Fibroblast of skin of left quadriceps (primary cell): ENCODE data around the gene SEC14L1.
"Not testable (repeated sequence)": the region's sequence is repeated elsewhere in the genome, so short reads cannot be mapped to it uniquely, and the experiment has no call there.

Source experiments
- DNase-seq, 2 experiments: peaks; one replicate each; pipeline ENCODE4 v3.0.0-alpha.2; 2013; ENCODE audit warnings: low read depth in 2 of 2

The SEC14L1 gene

DNA sequence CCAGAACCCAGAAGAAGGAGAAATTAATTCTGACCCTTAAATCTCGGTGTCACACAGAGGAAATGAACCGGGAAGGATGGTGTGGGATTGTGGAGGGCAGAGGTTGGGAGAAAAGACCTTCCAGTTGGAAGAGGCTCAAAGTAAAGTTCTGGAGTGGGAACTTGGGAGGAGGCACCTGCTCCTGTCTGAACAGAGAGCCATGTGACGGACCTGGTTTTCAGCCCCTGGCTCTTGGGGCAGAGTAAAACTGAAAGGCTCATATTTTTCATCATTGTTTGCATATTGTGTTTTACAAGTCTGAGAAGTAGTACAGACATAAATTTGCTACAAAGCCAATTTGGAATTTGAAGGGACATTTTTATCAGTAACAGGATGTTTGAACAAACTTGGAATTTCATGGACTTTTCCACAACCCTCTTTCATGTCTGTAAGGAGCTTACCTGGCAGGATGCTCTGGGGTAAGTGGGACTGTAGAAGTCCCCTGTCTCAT is 24.4 kb upstream of the SEC14L1 start:
- DNase-seq, result no peak

DNA sequence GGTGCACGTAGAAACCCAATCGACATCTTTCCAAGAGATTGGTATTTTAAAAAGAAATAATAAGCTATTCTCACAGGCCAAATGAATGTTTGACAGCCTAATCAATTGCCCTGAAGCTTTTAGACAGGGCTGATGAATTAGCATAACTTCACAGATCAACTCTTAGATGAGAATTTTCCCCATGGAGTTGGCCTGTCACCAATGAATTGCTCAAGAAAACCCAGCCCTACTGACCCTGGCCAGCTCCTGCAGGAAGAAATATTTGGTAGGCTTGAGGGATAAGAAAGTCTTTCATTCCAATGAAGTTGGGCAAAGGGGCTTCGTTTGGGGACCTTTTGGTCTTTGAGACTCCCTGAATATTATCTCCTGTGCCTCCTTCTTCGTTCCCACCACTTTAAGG is 23.4 kb upstream of the SEC14L1 start:
- DNase-seq, result no peak

DNA sequence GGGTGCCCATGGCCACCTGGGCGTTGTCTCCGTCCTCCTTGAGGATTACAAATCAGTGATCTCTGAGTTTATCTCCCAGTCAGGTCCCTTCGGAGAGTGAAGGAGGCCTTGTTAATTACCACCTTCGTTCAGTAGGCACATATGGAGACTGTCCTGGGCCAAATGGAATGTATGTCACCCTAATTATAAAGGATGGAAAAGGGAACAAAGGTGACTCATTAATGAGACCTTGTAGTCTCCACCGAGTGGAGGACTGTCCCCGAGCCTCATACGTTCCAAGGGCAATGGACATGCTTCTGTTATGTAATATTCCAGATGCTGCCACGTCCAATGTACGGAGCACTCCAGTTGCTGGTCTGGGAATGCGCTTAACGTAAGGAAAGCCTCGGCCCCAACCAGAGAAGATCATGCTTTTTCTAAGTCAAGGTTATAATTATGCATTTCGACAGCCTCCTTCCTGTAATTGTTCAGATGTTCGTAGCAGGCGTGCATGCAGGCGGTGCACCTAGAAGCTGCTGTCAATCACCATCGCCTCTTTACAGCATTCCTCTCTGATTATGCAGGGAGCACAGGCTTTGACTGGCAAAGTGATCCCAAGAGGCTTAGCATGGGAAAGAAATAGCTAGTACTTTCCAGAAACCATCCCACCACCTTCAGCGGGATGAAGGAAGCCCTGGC is 22.4 kb upstream of the SEC14L1 start:
- no peak for DNase-seq

DNA sequence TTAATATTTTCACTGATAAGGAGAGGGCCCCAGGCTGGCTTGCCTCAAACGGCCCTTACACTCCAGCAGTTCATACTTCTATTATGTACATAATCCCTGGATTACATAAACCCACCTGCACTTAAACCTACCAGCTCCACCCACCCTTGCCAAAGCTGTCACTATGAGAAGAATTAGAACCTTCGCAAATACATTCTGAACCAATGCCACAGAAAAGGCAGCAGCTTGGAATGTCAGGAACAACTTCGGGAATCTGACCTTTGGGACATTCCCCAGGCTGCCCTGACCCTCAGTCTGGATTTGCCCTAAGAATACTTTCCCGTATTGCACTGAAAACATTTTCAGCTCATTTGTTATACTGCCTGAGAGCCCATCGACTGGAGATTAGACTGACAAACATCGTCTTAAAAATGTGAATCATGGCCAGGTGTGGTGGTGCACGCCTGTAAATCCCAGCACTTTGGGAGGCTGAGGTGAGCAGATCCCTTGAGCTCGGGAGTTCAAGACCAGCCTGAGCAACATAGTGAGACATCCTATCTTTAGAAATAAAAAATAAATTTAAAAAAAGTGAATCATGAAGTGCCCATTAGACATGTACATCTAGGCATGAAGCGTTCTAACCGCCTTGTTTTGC is 21.0 kb upstream of the SEC14L1 start:
- no peak for DNase-seq

DNA sequence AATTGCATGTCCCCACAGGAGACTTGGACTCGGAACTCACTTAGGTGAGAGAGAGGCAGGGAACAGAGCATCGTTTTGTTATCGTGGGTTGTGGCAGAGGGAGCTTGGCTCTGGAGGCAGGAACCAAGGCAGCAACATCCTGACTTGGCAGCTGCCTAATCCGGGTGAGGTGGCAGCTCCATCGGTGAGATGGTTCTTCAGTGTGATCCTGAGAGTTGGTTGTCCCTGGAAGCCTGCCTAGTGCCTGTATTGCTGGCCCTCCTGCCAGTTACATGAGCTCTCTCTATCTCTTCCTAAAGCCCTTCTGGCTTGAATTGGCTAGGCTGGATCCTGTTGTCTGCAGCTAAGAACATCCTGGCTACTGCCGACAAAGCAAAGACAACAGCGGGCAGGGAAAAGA is 19.9 kb upstream of the SEC14L1 start:
- no peak for DNase-seq

DNA sequence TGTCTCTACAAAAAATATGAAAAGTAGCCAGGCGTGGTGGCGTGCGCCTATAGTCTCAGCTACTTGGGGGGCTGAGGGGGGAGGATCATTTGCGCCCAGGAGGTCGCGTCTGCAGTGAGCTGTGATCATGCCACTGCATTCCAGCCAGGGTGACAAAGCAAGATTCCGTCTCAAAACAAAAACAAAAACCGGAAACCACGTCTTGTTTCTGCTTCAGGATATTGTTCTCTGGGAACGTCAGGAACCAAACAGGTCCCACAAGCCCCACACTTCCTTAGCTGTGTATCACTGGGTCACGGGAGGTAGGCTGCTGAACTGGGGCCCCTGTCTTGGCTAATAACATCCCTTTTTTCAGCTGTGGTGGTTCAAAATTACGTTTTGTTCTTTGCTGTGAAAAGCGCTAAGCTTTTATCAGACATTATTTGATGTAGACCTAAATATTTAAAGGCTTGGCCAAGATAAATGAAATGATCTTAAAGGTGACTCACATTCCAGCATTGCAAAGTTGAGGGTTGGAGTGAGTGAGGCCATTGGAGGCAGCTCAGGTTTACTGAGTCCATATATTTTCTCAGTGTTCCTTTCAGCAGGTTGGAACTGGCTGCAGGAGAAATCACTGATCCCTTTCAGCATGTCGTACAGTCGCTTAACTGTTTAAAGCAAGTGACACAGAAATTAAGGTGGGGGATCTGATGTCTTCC is 16.4 kb upstream of the SEC14L1 start:
- no peak for DNase-seq

DNA sequence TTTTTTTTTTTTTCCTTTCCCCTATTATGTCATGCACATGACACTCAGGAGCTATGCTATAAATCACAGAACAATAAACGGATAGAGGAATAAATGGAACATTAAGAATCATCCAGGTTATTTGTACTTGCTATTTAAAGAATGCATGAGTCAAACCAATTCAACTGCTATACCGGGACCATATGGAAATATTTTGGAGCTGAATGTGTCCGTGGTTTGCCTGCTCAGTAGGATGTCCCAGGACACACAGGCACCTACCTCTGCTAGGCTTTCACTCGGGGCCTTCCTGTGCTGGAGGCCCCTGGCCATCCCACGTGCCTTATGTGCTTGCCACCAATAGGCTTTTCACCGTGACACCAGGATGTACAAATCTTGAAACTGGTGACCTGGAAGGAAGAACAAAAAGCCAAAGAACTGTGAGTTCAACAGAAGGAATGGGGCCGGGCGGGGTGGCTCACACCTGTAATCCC is 15.3 kb upstream of the SEC14L1 start:
- peak; percentile 92 to 93 for DNase-seq

DNA sequence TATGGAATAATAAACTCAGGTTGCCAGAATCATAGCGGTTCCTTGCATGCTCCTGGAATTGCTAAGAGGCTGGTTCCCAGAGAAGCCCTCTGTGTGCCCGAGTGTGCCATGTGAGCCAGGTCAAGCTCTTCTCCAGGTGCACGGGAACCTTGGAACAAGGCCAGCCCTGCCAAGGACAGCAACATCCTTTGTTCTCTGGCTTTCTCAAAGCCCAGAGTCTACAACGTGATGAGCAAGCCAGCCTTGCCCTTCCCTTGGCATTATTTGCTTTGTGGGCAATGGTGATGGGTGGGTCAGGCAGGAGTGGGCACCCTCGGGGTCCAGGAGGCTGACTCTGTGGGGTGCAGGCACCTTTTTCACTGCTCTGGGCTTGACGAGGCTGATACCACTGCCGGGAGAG is 14.2 kb upstream of the SEC14L1 start:
- no peak for DNase-seq

DNA sequence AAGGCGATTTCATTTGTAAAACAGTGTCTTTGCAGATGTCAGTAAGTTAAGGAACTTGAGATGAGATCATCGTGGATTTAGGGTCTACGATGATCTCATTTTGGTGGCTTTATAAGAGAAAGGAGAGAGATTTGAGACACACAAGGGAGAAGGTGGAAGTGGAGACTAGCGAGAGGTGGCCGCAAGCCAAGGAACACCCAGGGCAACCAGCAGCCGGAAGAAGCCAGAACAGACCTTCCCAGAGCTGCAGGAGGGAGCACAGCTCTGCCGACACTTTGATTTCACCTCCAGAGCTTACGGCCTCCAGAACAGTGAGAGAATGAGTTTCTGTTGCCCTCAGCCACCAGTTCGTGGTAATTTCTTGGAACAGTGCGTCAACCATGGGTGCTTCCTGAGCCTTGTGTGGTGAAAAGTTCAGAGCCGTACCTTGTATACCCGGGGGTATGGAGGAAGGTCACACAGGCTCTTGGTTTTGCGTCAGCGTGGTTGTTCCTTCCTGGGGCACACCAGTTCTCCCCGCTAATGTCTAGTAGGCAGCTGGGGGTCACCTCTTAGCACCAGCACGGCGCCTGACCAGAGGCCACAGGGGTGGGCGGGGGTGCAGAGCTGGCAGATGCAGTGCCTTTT is 12.9 kb upstream of the SEC14L1 start:
- DNase-seq, result no peak

DNA sequence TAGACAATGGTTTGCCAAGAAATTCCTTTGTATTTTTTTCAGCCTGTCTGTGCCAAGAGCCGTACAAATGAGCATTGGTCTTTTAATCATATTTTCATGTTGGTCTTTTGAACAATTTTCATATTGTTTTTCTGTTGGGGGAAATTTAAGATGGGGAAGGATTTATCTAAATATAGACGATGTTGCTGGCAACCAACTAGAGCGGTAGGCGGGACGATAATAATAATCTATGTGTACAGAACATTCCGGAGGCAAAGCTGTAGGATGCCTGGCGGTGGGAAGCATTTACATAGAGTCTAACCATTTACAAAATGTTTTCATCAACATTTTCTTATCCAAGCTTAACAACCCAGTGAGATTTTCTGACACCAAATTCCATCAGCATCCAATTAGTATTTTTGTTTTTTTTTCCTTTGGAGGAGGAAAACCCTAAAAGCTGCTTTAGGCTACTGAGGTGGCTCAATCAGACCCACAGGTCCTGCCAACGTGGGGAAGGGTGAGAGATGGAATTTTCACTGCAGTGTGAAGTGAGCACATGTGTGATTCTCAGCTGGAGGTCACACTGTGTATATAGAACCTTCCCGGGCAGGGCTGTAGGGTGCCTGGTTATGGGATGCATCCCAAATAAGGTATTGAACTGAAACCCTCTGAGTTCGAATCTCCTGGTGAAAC is 11.7 kb upstream of the SEC14L1 start:
- no peak for DNase-seq

DNA sequence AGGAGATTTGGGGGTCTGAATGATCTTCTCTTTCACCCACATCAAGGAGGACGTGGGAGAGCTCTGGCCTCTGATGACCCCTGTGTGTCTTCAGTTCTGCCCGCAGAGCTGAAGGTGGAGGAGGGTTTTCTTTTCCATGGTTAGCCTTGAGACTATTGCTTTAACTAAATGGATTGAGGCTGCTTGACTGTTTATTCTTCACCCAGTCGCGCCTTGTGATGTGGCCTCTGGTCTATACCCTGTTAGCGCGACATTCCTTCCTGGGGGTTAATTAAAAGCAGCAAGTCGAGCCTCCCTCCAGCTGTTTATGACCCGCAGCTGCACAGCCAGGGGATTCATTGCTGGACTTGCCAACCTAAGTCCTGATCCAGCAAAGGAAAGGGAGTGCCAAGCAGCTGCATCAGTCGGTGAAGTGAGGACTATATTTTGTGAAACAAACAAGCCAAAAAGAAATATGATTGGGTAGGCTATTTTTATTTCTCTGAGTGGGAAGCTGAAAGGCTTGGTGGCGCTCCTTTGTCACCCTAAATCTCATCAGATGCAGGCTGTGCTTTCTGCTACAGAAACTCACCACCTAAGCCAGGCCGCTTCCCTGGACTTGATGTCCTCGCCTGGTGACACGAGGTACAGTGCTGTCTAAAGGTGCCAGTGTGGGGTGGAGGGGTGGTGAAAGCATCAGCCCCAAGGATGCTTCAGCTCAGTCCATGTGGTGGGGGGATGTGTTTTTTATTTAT is 11.0 kb upstream of the SEC14L1 start:
- DNase-seq, result no peak

DNA sequence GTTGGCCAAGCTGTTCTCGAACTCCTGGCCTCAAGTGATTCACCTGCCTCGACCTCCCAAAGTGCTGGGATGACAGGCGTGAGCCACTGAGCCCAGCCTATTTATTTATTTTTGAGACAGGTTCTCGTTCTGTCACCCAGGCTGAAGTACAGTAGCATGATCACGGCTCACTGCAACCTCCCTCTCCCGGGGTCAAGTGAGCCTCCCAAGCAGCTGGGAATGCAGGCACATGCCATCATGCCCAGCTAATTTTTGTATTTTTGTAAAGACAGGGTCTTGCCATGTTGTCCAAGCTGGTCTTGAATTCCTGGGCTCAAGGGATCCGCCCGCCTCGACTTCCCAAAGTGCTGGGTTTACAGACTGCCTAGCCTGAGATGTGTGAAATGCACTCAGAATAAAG is 10.2 kb upstream of the SEC14L1 start:
- DNase-seq, result no peak

DNA sequence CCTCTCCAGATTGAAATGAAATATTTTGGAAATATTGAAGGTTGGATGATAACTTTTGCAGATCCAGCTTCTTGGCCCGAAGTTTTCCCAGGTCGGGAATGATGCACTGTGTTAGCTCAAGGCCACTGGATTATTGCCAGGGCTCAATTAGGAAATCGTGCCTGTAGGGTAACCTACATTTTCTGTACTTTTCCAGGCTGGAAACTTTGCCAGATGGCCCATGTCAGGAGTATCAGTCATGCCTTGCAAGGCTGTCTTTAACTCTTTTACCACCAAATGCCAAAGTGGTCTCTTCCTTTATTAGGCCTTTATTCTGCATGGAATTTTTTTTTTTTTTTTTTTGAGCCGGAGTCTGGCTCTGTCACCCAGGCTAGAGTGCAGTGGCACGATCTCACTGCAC is 8.9 kb upstream of the SEC14L1 start:
- peak; percentile 74 to 76 for DNase-seq

DNA sequence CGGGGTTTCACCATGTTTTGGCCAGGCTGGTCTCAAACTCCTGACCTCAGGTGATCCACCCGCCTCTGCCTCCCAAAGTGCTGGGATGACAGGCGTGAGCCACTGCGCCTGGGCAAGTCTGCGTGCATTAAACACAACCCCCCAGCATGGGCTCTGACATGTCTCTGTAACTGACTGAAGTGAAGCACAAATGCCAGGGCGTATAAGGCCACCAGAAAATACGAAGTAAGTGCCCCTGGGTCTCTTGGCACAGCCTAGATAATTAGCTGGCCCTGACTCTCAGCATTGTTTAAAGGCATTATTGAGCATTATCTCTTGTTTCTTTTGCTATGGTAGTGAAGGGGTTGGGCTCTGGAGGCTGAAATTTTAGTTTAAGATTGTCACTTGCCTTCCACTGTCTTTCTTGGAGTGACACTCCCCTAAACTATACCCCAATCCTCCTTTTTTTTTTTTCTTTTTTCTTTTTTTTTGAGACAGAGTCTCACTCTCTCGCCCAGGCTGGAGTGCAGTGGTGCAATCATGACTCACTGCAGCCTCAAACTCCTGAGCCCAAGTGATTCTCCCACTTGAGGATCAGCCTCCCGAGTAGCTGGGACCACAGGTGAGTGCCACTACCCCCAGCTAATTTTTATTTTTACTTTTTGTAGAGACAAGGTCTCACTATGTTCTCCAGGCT is 8.2 kb upstream of the SEC14L1 start:
- no peak for DNase-seq

DNA sequence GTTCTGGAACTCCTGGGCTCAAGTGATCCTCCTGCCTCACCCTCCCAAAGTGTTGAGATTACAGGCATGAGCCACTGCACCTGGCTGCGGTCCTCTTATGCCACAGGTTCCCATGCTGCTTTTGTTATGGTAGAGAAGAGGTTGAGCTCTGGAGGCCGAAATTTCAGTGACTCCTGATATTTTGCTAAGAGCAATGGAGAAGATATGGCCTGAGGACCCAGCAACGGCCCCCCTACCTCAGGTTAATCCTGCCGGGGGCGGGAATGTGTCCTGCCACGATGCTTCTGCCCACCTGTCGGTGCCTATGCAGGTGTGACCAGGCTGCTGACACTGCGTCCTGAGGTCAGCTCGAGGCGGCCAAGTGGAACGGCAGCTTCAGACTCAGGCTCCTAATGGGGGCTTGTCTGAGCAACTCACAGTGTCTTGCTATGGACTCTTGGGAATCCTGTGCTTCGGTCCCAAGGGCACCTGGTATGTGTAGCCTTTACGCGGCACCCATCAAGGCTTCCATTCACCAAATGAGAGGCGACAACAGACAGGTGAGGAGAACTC is 7.6 kb upstream of the SEC14L1 start:
- DNase-seq, result no peak

DNA sequence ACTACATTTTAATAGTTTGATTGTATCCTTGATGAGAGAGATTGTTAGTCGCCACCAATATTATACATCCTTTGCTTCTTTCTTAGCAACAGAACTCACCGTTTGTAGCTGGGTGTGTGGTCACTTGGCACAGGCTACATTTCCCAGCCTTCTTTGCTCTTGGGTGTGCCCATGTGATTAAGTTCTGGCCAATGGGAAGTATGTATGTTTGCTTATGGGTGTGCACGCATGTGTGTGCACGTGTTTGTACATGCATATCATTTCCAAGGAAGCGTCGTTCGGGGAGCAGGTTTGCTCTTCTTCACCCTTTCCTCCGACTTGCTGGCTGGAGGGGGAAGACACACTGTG is 4.4 kb upstream of the SEC14L1 start:
- no peak for DNase-seq

DNA sequence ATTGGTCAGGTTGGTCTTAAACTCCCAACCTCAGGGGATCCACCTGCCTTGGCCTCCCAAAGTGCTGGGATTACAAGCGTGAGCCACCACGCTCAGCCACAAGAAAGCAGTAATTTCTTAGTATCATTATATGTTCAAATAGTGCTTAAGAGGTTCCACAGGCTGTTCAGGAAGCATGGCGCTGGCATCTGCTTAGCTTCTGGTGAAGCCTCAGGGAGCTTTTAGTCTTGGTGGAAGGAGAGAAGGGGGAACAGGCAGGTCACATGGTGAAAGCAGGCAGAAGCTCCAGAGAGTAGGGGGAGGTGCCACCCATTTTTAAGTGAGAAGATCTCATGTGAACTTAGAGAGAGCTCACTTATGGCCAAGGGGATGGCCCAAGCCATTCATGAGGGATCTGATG is 3.7 kb upstream of the SEC14L1 start:
- DNase-seq, result no peak

DNA sequence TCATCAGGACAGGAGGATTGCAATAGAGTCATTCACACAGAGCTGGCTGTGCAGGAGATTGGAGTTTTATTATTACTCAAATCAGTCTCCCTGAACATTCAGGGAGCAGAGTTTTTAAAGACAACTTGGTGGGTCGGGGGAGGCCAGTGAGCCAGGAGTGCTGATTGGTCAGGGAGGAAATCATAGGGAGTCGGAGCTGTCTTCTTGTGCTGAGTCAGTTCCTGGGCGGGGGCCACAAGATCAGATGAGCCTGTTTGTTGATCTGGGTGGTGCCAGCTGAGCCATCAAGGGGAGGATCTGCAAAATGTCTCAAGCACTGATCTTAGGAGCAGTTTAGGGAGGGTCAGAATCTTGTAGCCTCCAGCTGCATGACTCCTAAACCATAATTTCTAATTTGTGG is 2.9 kb upstream of the SEC14L1 start:
- not testable (repeated sequence) for DNase-seq

DNA sequence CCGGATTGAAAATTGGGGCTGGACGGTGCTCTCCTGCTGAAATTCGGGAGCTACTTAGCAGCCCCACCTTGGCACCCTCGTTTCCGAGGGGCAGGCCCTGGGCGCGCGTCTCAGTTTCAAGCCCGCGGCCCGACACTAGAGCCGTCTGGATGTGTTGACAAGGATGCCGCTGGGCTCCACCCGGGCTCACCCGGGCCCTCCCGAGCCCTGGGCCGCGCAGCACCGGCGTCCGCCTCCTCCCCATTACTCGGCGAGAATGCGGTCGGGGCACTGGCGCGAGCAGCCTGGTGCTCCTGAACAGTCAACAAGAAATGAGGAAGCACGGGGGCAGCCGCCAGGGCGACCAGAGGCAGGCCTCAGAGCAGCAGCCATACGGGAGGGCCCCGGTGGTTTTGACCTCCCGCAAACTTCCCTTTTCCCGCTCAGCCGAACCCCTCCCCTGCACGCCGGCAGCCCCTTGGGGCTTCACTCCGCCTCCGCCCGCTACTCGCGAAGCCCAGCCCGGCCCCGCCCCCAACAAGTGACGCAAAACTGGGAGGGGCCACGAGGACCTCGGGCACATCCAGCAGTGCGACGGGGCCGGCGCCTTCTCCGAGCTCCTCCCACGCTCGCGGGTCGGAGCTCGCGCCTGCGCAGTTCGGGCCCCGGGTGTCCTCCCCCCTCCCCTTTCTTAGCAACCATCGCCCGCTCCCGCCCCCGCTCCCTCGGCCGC is 447 bp upstream of the SEC14L1 start:
- DNase-seq, result peak; percentile 97
